Kidney tubule cell (primary cell): Measurements from ENCODE around the gene TCEAL6.
"Not testable (repeated sequence)": the region's sequence is repeated elsewhere in the genome, so short reads cannot be mapped to it uniquely, and the experiment has no call there.

Source experiments
- DNase-seq: peaks from one replicate; pipeline ENCODE4 v3.0.0-alpha.2; 2018; ENCODE audit warnings: low spot score

The TCEAL6 gene

GRCh38 chrX:102142274-102142673 is at the start of gene TCEAL6:
Gene TCEAL6, minus strand, starts transcription at chrX:102142481.
- DNase-seq, result not testable (repeated sequence)

GRCh38 chrX:102185967-102186720 is 43.9 kb upstream of the TCEAL6 start:
- no peak for DNase-seq

GRCh38 chrX:102155806-102156179 is 13.5 kb upstream of the TCEAL6 start, which contains the start of gene BEX5:
Gene BEX5, minus strand, starts transcription at chrX:102155977. Its CDS starts 1,712 bp downstream, at chrX:102154265.
- DNase-seq, result peak; percentile 73

DNA sequence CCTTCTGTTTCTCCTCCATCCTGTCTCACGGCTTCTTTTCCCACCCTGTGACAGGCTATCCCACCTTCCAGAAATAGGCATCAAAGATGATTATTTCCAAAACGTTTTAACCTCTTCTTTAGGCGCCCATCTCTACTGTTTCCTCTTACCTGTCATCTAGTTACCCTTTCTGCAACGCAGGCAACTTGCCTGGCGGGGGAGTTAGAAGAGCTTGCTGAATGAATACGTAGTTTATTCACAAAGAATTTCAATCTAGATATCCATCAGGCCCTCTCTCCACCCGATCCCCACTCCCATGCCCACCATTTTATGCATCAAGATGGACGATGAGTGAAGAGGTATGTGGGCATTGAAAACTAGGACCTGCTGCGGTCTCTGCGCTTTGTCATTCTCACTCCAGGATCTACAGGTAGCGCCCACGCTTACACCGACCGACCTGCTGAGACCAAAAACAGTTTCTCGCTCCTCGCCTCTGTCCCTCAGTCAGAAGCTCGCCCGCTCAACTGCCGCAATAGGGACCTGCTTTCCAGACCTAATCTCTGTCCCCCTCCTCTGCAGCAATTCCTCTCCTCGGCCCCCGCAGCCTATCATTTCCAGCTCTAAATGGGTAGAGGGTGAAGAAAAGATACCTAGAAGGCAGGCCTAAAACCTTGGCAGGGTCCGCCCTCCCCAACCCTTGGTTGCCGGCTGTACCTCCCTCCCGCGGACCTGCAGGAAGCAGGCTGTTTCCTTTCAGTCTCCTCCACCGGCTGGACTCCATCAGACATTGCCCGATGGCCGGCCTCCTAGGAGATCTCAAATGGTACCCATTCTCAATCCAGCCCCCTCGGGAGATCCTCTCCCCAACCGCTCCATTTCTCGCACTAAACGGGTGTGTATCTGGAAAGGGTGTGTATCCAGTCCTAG is 12.9 kb upstream of the TCEAL6 start:
- DNase-seq, result peak; percentile 16

GRCh38 chrX:102154218-102154860 is 12.1 kb upstream of the TCEAL6 start:
- peak; percentile 9 for DNase-seq

- not testable (repeated sequence) for DNase-seq
Measured at GRCh38 chrX:102141631-102142030, 650 bp downstream of the TCEAL6 start.

GRCh38 chrX:102140876-102141275 is 1.4 kb downstream of the TCEAL6 start:
- DNase-seq, result not testable (repeated sequence)

- DNase-seq, result no peak
Measured at GRCh38 chrX:102138064-102138463, 4.2 kb downstream of the TCEAL6 start.

GRCh38 chrX:102129473-102129872 is 12.8 kb downstream of the TCEAL6 start:
- peak; percentile 26 for DNase-seq

GRCh38 chrX:102126863-102127262 is 15.4 kb downstream of the TCEAL6 start:
- DNase-seq, result no peak

GRCh38 chrX:102126080-102126818 is 16.0 kb downstream of the TCEAL6 start:
- not testable (repeated sequence) for DNase-seq

DNA sequence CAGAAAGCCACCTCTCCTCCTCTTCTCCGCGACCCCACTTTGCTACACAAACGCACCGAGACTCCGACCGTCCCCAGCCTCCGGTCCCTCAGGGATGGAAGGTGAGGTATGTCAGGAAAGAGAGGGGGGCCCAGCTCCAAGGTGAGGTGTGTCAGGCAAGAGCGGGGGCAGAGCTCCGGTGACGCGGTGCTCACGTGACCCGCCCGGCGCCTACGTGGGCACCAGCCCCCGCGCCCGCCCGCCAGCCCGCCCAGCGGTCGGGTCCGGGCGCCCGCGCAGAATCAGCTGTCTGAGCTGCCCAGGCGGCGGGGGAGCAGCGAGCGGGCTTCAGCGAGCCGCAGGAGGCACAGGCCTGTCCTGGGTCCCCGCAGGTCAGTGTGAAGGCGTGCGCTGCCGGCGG is 16.8 kb downstream of the TCEAL6 start, which contains the start of gene TCEAL2:
Gene TCEAL2 (plus strand): TSS at position 244 of the 400 bp plus-strand sequence. CDS start 1,152 bp downstream, outside the sequence.
- DNase-seq, result not testable (repeated sequence)

GRCh38 chrX:102125014-102125413 is 17.3 kb downstream of the TCEAL6 start:
- not testable (repeated sequence) for DNase-seq

DNA sequence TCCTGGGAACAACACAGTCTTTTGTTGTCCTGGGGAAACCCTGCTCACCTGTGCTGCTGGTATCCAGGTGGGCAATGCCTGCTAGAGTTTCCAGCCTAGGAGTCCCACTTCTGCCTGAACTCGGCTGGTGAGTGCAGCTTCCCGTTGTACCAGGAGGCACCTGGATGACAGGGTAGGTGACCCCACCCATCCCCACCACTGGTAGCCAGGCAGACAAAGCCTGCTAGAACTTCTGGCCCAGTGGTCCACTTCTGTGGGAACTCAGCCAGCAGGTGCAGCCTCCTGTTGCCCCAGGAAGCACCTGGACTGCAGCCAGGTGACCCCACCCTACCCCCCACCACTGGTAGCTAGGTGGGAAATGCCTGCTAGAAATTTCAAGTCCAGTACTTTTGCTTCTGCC is 26.5 kb downstream of the TCEAL6 start:
- DNase-seq, result no peak

DNA sequence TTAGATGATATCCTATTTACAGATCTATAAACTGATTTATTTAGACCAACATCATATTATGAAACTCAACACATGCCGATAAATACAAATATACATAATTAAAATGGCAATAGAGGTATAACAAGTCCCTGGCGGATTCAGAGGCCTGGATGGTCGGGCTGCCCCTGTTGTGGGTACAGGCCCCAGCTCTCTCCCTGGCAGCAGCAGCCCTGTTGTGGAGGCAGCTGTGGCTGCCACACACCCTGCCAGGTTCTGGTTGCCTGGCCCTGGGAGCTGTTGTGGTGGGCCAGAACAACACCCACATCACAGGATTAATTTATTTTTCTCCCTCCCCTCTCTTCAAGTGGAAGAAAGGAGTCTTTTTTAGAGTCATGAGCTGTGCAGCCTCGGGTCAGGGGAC is 28.9 kb downstream of the TCEAL6 start:
- no peak for DNase-seq
